Endodermal cell (in vitro differentiated cells): ENCODE results near the gene DRICH1. TPM values are rescaled to one million over a fixed set of nuclear protein-coding genes. Genes with fewer than 3 reads are reported as not detected.
"Not testable (repeated sequence)": the region's sequence is repeated elsewhere in the genome, so short reads cannot be mapped to it uniquely, and the experiment has no call there.

Experiments used
- DNase-seq: peaks from one replicate; pipeline ENCODE4 v3.0.0-alpha.2; 2017
- H3K27ac ChIP-seq: 2 replicates; pipeline ENCODE4 v1.5.1; 2013; ENCODE audit warnings: mild to moderate bottlenecking, low read depth, low read length, moderate library complexity
- H3K27me3 ChIP-seq: 2 replicates; pipeline ENCODE4 v1.6.1; 2013; ENCODE audit warnings: mild to moderate bottlenecking, low read length, moderate library complexity; ENCODE audit not compliant: insufficient read depth, control insufficient read depth, poor library complexity, severe bottlenecking
- H3K36me3 ChIP-seq: 2 replicates; pipeline ENCODE4 v1.7.0; 2013; ENCODE audit warnings: mild to moderate bottlenecking, low read length, moderate library complexity; ENCODE audit not compliant: control insufficient read depth, insufficient read depth
- H3K4me1 ChIP-seq: one replicate; pipeline ENCODE4 v1.7.0; 2013; ENCODE audit warnings: low read length; ENCODE audit not compliant: control insufficient read depth, insufficient read depth
- H3K4me3 ChIP-seq: 2 replicates; pipeline ENCODE4 v1.5.1; 2013; ENCODE audit warnings: mild to moderate bottlenecking, low read length, moderate library complexity
- H3K9ac ChIP-seq: 2 replicates; pipeline ENCODE4 v1.6.1; 2013; ENCODE audit warnings: mild to moderate bottlenecking, low read length, moderate library complexity; ENCODE audit not compliant: poor library complexity, severe bottlenecking; ENCODE audit errors: extremely low read depth
- H3K9me3 ChIP-seq: 2 replicates; pipeline ENCODE4 v1.6.1; 2013; ENCODE audit warnings: mild to moderate bottlenecking, low read length, moderate library complexity; ENCODE audit not compliant: control insufficient read depth
- H3K27ac Mint-ChIP-seq: 2 replicates; pipeline ENCODE4 v1.8.0; 2020; ENCODE audit warnings: mixed read lengths
- H3K27me3 Mint-ChIP-seq: 2 replicates; pipeline ENCODE4 v1.8.0; 2021; ENCODE audit warnings: mild to moderate bottlenecking, mixed read lengths; ENCODE audit not compliant: insufficient read depth
- H3K36me3 Mint-ChIP-seq: 2 replicates; pipeline ENCODE4 v1.8.0; 2020; ENCODE audit warnings: low read depth, mixed read lengths
- H3K4me1 Mint-ChIP-seq: 2 replicates; pipeline ENCODE4 v1.8.0; 2020; ENCODE audit warnings: mixed read lengths
- H3K4me3 Mint-ChIP-seq: 2 replicates; pipeline ENCODE4 v1.8.0; 2020; ENCODE audit warnings: mild to moderate bottlenecking, moderate library complexity, mixed read lengths
- H3K9me3 Mint-ChIP-seq: 2 replicates; pipeline ENCODE4 v1.8.0; 2020; ENCODE audit warnings: mild to moderate bottlenecking, mixed read lengths
- CTCF ChIP-seq: fragments of 200-600 bp; sonication (generic); conservative IDR thresholded peaks from 2 replicates; pipeline ENCODE4 v1.5.0; 2021; ENCODE audit warnings: antibody characterized with exemption, mild to moderate bottlenecking
- WGBS, 2 experiments: methylation state at CpG; one replicate each; pipeline versions ENCODE4 v1.1.5 to v1.1.7; 2013; ENCODE audit warnings: missing lambda C conversion rate in 2 of 2, mixed read lengths in 1 of 2; ENCODE audit not compliant: insufficient coverage in 1 of 2, insufficient read length in 1 of 2; 5-methylcytosine and 5-hydroxymethylcytosine counted together
- total RNA-seq, 2 donors: library from RNA; stranded (reverse); fragmentation: NEBNext Ultra II Directional in 1 of 2; extraction: Animal tissue kit (Norgen Biotek cat#: 25700) in 1 of 2; gene quantifications; 2 replicates in 1 of 2; 3 replicates in 1 of 2; pipeline ENCODE4 v1.2.1, GENCODE V29; 2021

Gene DRICH1
- total RNA-seq, 2 donors from 2014 or later: 0.24 TPM; not detected in 1

GRCh38 chr22:23564276-23564675 lies 67.8 kb downstream of the DRICH1 start:
- H3K4me3 ChIP-seq: no peak overlapping the region
- H3K27me3 Mint-ChIP-seq: peaks cover 63% of the 10 kb centered on the region
- H3K27ac ChIP-seq: no peak overlapping the region
- H3K9me3 ChIP-seq: no peaks in the 10 kb centered on the region
- peaks cover 6% of the 10 kb centered on the region for H3K4me1 Mint-ChIP-seq
- TF ChIP-seq CTCF: no peak
- H3K36me3 ChIP-seq: no peaks in the 10 kb centered on the region
- H3K27ac Mint-ChIP-seq: no peak overlapping the region
- no peak for DNase-seq
- H3K4me3 Mint-ChIP-seq: no peak overlapping the region
- H3K36me3 Mint-ChIP-seq: no peaks in the 10 kb centered on the region
- no peaks in the 10 kb centered on the region for H3K4me1 ChIP-seq
- no peak overlapping the region for H3K9ac ChIP-seq
- H3K9me3 Mint-ChIP-seq: no peaks in the 10 kb centered on the region
- WGBS, 2 experiments: 92 to 94% methylated on average over 7 of the region's 7 CpGs
- H3K27me3 ChIP-seq: peaks cover 13% of the 10 kb centered on the region

GRCh38 chr22:23563111-23563510 lies 69.0 kb downstream of the DRICH1 start:
- Mint-ChIP-seq H3K9me3 (no peaks in the 10 kb centered on the region), H3K27me3 (peaks cover 53% of the 10 kb centered on the region), H3K4me1 (peaks cover 6% of the 10 kb centered on the region), H3K4me3 (no peak overlapping the region), H3K36me3 (no peaks in the 10 kb centered on the region), H3K27ac (no peak overlapping the region)
- H3K4me1 ChIP-seq: no peaks in the 10 kb centered on the region
- no peak for TF ChIP-seq CTCF
- WGBS, 2 experiments: 92% methylated on average over 9 of the region's 9 CpGs
- no peak overlapping the region for H3K9ac ChIP-seq
- no peak overlapping the region for H3K27ac ChIP-seq
- H3K9me3 ChIP-seq: no peaks in the 10 kb centered on the region
- no peak for DNase-seq
- no peak overlapping the region for H3K4me3 ChIP-seq
- H3K36me3 ChIP-seq: no peaks in the 10 kb centered on the region
- H3K27me3 ChIP-seq: peaks cover 13% of the 10 kb centered on the region

GRCh38 chr22:23562186-23562585 lies 69.9 kb downstream of the DRICH1 start:
- H3K27ac ChIP-seq: no peak overlapping the region
- Mint-ChIP-seq H3K27me3 (peaks cover 45% of the 10 kb centered on the region), H3K36me3 (no peaks in the 10 kb centered on the region), H3K4me3 (no peak overlapping the region), H3K9me3 (no peaks in the 10 kb centered on the region), H3K27ac (no peak overlapping the region), H3K4me1 (peaks cover 6% of the 10 kb centered on the region)
- no peak for TF ChIP-seq CTCF
- no peak for DNase-seq
- H3K4me1 ChIP-seq: no peaks in the 10 kb centered on the region
- 83 to 98% methylated on average over 3 to 4 of the region's 4 CpGs for WGBS, 2 experiments
- H3K9ac ChIP-seq: no peak overlapping the region
- H3K4me3 ChIP-seq: no peak overlapping the region
- peaks cover 9% of the 10 kb centered on the region for H3K27me3 ChIP-seq
- no peaks in the 10 kb centered on the region for H3K9me3 ChIP-seq
- no peaks in the 10 kb centered on the region for H3K36me3 ChIP-seq

GRCh38 chr22:23561025-23561510 lies 71.1 kb downstream of the DRICH1 start:
- peaks cover 36% of the 10 kb centered on the region for H3K27me3 Mint-ChIP-seq
- not testable (repeated sequence) for H3K9me3 ChIP-seq, H3K4me1 Mint-ChIP-seq, H3K4me3 ChIP-seq, H3K27ac ChIP-seq, H3K27ac Mint-ChIP-seq, H3K9ac ChIP-seq, H3K36me3 Mint-ChIP-seq, DNase-seq, H3K4me1 ChIP-seq, H3K4me3 Mint-ChIP-seq, H3K9me3 Mint-ChIP-seq, H3K27me3 ChIP-seq, H3K36me3 ChIP-seq
- 99 to 100% methylated on average over 1 to 9 of the region's 24 CpGs for WGBS, 2 experiments

GRCh38 chr22:23560215-23560614 lies 71.9 kb downstream of the DRICH1 start:
- H3K27ac Mint-ChIP-seq, H3K4me1 ChIP-seq, H3K27me3 ChIP-seq, H3K36me3 ChIP-seq, H3K27ac ChIP-seq, DNase-seq, H3K9me3 Mint-ChIP-seq, H3K4me3 ChIP-seq, H3K4me3 Mint-ChIP-seq, H3K9ac ChIP-seq, H3K9me3 ChIP-seq, H3K4me1 Mint-ChIP-seq, H3K36me3 Mint-ChIP-seq: not testable (repeated sequence)
- WGBS, 2 experiments: 92 to 93% methylated on average over 1 of the region's 1 CpG
- peaks cover 32% of the 10 kb centered on the region for H3K27me3 Mint-ChIP-seq
